Measurements from ENCODE around the gene MYOZ1. TPM values are rescaled to one million over a fixed set of nuclear protein-coding genes. Genes with fewer than 3 reads are reported as not detected.

Gene MYOZ1
- total and polyA plus RNA-seq, 2 of the 4 experiments (the other 2 are of a cell fraction): 0.18 to 0.29 TPM

GRCh38 chr10:73614720-73615119, 26.6 kb downstream of the MYOZ1 start:
- Histone ChIP-seq H3K9me3 (ENCODE audit: control insufficient read depth, insufficient read depth, low read length) (no peaks in the 10 kb centered on the region), H4K5ac (ENCODE audit: low read depth, low read length) (no peak overlapping the region), H4K8ac (ENCODE audit: low read depth in 2 of 2, low read length in 2 of 2) (no peak overlapping the region), H3K79me1 (ENCODE audit: low read depth in 1 of 2, low read length in 2 of 2) (peaks cover 0 to 6% of the 10 kb centered on the region in 2 experiments; a peak in 1 of 4 replicates), H3K36me3 (ENCODE audit: control insufficient read depth, insufficient read depth, low read length) (no peaks in the 10 kb centered on the region), H3K18ac (ENCODE audit: low read depth, low read length) (no peak overlapping the region), H2BK20ac (ENCODE audit: low read depth, low read length) (no peak overlapping the region), H4K20me1 (ENCODE audit: insufficient read depth, low read length) (no peaks in the 10 kb centered on the region), H3K4me2 (ENCODE audit: low read depth, low read length) (no peak overlapping the region), H3K14ac (replicated peaks; ENCODE audit: low read depth, low read length) (no peak overlapping the region), H2BK15ac (ENCODE audit: low read depth, low read length) (no peak overlapping the region), H2AK9ac (replicated peaks; ENCODE audit: low read depth, low read length, poor library complexity) (no peak overlapping the region), H4K91ac (ENCODE audit: insufficient read depth, low read depth, low read length) (no peak overlapping the region), H3K27ac (ENCODE audit: insufficient read depth, low read length) (no peak overlapping the region), H2BK5ac (ENCODE audit: low read depth, low read length, poor library complexity, severe bottlenecking) (no peak overlapping the region), H2BK120ac (ENCODE audit: low read depth, low read length) (no peak overlapping the region), H3K23ac (ENCODE audit: low read depth, low read length) (no peak overlapping the region), H3K9me1 (ENCODE audit: insufficient read depth, low read length) (no peaks in the 10 kb centered on the region; the same call in 1 of the 2 replicates), H3K4ac (ENCODE audit: low read depth, low read length) (no peak overlapping the region), H3K27me3 (ENCODE audit: control insufficient read depth, insufficient read depth, low read length) (no peaks in the 10 kb centered on the region), H3K9ac (ENCODE audit: low read depth, low read length) (no peak overlapping the region), H2AFZ (replicated peaks; ENCODE audit: low read length, poor library complexity) (no peak overlapping the region), H2AK5ac (ENCODE audit: low read depth, low read length) (no peak overlapping the region), H3K4me1 (ENCODE audit: control insufficient read depth, insufficient read depth, low read length) (no peaks in the 10 kb centered on the region), H3K56ac (ENCODE audit: extremely low read depth, insufficient read depth, low read length) (no peak overlapping the region), H3K4me3 (ENCODE audit: insufficient read depth, low read depth, low read length) (no peak overlapping the region)
- no CpG with 5 or more reads among the region's 3 CpGs for WGBS, 2 experiments (ENCODE audit: extremely low coverage in 2 of 2, insufficient read length in 1 of 2)
- intact Hi-C loops (cut with micrococcal nuclease): loop anchor here (5.0 kb wide), 1 partner anchor 62 kb away; no protein-coding TSS in a partner anchor
- ATAC-seq (ENCODE audit: low read depth) (no peak), DNase-seq (no peak)
- POLR2A ChIA-PET (ENCODE audit: unreplicated experiment): interaction anchor here (0.6 kb wide), 1 partner anchor 15 kb away, joined by 3 read pairs; no protein-coding TSS in a partner anchor
- TF ChIP-seq CEBPB (IDR thresholded peaks at IDR 0.05; ENCODE audit: low read depth, low read length) (peak; percentile 46; the same call in 1 of the 2 replicates), RAD21 (IDR thresholded peaks at IDR 0.05; ENCODE audit: low read length) (no peak)
- dilution Hi-C loops (cut with HindIII; ENCODE audit: low sequenced_read_pairs, unreplicated experiment): no loop called here
- BruUV-seq (replicated peaks): no TSS peak
- CTCF ChIA-PET: no interaction called here
- in situ Hi-C loops (cut with MboI; ENCODE audit: low sequenced_read_pairs): no loop called here

Data from IMR-90 (cell line).